Measurements from ENCODE around the gene SCN3A.

GRCh38 chr2:165122521-165122920 is 81.3 kb downstream of the SCN3A start:
- TF ChIP-seq CTCF (IDR thresholded peaks at IDR 0.05; ENCODE audit: insufficient read depth, low read depth, low read length) = no peak
- no peak for TF ChIP-seq EZH2 (IDR thresholded peaks at IDR 0.05; ENCODE audit: insufficient read depth, low read length)
